ENCODE results near the gene TBX21.

TBX21 gene

DNA sequence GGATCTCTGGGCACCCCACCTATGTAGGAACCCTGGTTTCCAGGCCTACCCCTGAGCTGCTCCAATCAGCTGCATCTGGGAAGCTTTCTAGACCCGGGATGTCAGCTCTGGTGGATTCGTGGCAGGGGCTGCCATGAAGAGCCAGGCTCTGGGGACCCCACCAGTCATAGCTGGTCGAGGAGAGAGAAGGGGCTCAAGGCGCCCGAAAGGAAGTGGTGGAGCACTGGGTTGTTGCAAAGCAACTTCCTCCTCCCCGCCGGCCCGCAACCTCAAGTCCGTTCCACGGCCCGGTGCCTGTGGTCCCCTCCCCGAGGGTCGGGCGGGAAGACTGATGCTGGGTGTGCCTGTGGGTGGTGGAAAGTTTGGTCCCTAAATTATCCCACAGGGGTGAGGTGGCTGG lies 28.9 kb upstream of the TBX21 start:
- H3K4me3 ChIP-seq (ENCODE audit: low read length): no peak overlapping the region
- no peak for TF ChIP-seq ZNF274 (IDR thresholded peaks at IDR 0.05; ENCODE audit: low read depth, low read length)

DNA sequence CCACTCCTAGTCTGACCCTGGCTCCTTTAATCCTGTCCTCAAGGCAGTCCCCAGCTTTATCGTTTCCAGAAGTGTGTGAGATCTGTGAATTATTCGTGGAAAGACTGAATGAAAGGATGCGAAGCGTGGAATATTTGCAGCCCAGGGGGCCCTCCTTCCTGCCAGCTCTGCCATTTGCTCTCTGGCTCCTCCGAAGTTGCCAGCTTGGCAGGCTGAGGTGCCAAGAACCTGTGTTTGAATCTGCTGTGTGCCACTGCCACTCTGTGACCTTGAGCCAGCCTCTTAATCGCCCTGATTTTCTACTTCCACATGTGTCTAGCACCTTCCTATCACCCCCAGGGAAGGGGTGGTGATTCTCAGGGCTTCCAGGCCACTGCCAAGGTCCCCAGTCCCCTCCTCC lies 28.3 kb upstream of the TBX21 start:
- no peak overlapping the region for H3K4me3 ChIP-seq (ENCODE audit: low read length)
- no peak for TF ChIP-seq ZNF274 (IDR thresholded peaks at IDR 0.05; ENCODE audit: low read depth, low read length)

DNA sequence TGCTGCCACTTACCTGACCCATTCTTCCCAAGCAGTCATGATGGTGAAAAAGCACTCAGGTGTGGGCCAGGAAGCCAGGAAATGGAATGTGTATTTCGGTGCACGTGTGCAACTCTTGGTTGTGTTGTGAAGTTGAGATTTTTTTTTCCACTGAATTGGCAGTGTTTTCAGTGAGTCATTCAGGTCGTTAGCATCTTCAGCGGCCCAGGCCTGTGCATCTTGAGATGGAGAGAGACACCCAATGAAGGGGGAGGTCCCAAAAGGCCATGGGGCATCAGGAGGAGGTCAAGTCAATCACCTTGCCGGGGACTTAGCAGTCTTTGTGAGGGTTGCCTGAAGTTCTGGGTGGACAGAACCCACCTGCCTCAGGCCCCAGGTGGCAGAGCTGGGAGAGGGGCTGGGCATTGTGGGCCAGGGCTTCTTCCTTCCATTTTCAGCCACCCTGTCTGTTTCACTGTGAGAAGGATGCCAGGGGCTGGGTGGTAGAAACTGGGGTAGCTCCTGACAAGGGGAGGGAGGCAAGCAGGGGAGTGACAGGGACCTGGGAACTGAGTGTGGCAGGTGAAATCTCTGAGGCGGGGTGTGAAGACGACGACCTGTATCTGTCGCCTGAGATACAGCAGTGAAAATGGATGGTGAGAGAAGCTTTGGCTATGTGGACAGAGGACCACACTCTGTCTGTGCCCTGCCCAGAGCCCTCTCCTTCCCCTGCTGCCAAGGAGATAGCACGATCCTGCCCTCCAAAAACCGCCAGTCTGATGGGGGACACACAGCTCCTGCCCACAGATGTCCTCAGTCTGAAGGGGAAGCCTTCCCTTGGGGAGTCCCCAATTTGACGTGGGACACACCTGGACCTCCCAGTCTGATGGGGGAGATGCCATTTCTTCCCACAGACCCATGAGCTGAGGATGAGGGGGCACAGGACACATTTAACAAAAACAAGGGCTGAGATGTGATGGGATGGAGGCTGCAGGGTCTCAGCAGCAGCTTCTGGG lies 27.2 kb upstream of the TBX21 start:
- TF ChIP-seq ZNF274 (IDR thresholded peaks at IDR 0.05; ENCODE audit: low read depth, low read length): no peak
- H3K4me3 ChIP-seq (ENCODE audit: low read length): no peak overlapping the region

DNA sequence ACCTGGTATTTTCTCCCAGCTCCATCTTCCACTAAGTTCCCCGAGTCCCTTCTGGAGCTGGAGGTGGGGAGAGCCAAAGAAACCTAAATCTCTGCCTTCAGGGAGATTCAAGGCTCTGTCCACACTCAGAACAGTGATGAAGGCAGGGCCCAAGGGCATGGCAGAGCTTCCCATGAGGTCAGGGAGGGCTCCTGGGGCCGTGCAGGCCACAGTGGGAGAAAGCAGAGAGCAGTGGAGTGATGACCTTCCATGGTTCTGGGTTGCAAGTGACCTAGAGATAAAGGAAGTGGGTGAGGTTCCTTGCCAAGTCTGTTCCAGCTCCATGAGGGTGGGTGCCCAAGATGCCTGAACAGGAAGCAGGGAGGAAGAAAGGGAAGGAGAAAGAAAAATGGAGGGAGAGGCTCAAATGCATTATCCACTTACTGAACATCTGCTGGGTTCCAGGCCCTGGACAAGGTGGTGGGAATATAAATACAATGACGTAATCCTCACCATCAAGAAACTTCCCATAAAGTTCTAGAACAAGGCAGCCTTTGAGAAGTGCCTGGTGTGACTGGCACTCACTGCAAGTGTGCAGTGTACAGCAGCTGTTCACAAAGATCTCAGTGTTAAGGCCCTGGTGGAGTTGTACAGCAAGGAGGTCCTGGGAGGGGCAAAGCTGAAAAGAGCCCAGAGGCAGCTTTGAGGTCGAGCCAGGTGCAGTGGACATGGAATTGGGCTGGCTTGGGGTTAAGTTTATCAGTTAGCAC lies 25.8 kb upstream of the TBX21 start:
- no peak for TF ChIP-seq ZNF274 (IDR thresholded peaks at IDR 0.05; ENCODE audit: low read depth, low read length)

DNA sequence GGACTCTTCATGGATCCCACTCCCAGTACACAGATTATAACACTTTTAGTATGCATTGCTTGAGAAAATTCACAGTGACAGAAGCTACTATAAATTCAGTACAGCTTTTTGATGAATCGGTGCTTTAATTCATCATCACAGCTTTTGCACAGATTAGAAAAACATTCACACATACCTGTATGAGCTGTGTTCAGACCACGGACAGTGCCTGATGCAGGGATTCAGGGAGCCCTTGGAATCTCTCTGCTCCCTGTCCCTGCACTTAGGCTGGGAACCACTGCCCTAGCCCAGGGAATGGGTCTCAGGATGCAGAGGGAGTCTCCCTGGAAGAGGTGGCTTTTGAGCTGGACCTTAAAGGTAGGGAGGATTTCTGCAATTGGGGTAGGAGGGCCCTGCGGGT lies 25.2 kb upstream of the TBX21 start:
- H3K4me3 ChIP-seq (ENCODE audit: low read length): no peak overlapping the region
- TF ChIP-seq ZNF274 (IDR thresholded peaks at IDR 0.05; ENCODE audit: low read depth, low read length): no peak

More for the DNA sequence above, 25.8 kb upstream of the TBX21 start:
- H3K4me3 ChIP-seq (ENCODE audit: low read length): no peak overlapping the region

DNA sequence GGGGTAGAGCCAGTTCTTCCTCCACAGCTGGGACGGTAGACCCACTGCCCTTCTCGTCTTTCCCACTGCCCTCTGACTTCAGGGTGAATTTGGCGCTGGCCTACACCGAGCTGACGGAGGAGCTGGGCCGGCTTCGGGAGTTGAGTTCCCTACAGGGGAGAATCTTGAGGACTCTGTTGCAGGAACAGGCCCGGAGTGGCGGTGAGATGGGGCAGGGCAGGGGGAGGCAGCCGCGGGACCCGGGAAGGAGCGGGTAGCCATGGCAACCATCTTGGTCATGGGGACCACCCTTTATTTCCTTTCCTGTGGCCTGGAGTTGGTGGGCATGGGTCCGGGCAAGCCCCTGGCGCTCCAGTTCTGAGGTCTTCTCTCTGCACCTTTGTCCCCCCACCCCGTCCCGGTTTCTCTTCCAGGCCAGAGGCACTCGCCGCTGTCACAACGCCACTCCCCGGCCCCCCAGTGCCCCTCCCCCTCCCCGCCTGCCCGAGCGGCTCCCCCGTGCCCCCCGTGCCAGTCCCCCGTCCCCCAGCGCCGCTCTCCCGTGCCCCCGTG lies 24.6 kb upstream of the TBX21 start:
- no peak for TF ChIP-seq ZNF274 (IDR thresholded peaks at IDR 0.05; ENCODE audit: low read depth, low read length)
- no peak overlapping the region for H3K4me3 ChIP-seq (ENCODE audit: low read length)

DNA sequence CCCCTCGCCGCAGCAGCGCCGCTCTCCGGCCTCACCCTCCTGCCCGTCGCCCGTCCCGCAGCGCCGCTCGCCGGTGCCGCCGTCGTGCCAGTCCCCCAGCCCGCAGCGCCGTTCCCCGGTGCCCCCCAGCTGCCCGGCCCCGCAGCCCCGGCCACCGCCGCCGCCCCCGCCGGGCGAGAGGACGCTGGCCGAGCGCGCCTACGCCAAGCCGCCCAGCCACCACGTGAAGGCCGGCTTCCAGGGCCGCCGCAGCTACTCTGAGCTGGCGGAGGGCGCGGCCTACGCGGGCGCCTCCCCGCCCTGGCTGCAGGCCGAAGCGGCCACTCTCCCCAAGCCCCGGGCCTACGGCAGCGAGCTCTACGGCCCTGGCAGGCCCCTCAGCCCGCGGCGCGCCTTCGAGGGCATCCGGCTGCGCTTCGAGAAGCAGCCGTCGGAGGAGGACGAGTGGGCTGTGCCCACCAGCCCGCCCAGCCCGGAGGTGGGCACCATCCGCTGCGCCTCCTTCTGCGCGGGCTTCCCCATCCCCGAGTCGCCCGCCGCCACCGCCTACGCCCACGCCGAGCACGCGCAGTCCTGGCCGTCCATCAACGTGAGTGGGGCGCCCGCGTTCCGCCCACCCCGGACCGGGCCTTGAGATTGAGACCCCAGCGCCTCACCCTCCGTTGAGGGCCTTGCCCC lies 24.0 kb upstream of the TBX21 start:
- TF ChIP-seq ZNF274 (IDR thresholded peaks at IDR 0.05; ENCODE audit: low read depth, low read length): no peak
- H3K4me3 ChIP-seq (ENCODE audit: low read length): no peak overlapping the region

DNA sequence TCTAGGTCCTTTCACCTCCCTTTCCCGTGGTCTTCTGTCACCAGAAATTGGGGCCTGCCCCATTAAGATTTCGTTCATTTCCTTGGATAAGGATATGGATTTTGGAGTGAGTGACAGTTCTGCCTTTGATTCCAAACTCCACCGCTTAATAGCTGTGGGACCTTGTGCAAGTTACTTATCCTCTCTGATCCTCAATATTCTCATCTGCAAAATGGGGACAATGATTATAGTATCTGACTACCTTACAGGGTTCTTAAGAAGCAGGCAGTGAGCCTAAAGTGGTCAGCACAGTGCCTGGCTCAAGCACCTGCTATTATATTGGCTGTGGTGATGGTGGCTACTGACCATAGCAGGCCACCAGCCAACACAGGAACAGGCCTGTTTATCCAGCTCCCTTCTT lies 23.4 kb upstream of the TBX21 start:
- TF ChIP-seq ZNF274 (IDR thresholded peaks at IDR 0.05; ENCODE audit: low read depth, low read length): no peak
- no peak overlapping the region for H3K4me3 ChIP-seq (ENCODE audit: low read length)

DNA sequence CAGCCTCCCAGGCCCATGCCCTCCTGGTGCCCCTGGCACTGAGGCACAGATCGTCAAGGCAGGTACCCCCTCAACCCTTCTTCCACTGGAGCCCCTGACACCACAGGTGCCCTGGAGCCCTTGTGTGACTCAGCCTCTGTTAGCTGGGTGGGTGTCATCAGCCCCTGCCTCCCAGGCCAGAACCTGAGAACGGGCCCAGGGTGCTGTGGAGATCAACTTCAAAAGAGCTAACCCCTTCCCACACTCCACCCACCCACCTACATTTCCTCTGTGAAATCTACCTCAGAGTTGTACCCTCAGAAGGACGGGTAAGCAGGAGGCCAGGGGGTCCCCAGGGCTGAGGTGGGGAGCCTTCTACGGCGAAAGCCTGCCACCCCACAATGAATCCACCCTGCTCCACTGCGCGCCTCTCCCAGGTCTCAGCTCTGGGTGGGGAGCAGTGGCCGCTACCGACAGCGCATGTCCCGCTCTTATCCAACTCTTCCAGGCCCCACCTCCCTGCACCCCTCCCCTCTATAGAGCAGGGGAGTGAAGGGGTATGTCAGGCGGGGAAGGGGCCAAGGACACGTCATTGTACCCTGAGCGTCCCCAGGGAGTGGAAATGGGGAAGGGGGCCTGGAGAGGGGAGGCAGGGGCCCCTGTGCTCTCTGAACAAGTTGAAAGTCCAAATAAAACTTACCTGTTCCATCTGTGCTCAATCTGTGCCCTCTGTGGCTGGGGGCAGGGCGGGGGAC lies 21.5 kb upstream of the TBX21 start:
- H3K4me3 ChIP-seq (ENCODE audit: low read length): no peak overlapping the region
- TF ChIP-seq ZNF274 (IDR thresholded peaks at IDR 0.05; ENCODE audit: low read depth, low read length): no peak

DNA sequence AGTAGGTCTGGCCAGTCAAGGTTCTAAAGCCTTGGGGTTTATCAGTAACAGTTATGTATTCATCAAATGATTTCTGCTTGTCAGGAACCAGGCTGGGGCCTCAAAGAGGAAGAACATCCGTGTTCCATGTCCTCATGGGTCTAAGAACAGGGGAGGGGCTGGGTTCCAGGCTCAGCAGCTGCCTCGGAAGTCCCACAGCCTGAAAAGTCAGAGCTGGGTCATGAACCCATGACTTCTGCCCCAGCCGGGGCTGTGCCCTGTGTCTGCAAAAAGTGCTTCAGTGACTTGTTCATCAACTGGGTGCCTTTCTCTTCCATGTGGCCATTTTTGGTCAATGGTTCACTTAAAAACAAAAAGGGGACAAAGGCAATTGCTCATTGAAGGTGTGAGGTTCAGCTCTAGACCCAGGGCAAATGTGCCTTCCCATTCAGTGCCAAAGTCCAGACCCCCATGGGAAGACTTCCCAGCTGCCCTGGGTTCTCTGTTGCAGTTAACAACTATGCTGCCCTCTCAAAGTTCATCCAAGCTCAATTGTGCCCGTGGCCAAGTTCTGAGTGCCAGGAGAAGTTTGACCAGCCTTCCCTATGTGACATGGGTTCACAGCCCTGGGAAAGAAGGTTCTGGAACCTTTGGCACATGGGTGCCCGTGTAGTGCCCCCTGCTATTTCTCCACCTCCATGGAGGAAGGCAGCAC lies 20.6 kb upstream of the TBX21 start:
- TF ChIP-seq ZNF274 (IDR thresholded peaks at IDR 0.05; ENCODE audit: low read depth, low read length): no peak
- no peak overlapping the region for H3K4me3 ChIP-seq (ENCODE audit: low read length)

DNA sequence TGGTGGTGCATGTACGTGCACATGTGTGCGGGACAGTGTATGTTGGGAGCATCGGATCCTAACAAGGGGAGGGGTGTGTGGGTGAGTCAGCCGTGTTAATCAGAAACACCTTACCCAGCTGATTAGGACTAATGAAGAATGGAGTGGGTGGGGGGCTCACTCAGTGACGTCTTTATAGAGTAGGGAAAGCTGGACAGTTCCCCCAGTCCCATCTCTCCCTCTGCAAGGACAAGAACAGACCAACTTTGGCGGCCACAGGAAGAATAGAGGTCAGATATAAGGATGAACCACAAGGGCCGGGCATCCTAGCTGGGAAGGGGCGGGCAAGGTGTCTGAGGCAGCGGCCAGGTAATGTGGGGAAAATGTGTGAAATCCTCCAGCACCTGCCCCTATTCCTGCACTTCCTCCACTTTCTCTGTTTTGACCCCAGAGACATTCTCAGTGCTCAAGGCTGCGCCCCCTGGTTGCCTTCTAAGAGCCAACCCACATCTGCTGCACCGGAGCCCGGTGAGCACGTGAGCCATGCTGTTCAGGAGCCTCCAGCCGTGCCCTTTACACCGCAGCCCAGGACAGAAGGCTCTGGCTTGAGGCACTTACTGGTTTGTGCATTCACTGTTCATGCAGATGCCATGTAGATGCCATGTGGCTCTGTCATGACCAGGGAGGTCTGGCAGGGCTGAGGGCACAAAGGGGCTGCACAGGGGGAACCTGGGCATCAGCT lies 18.9 kb upstream of the TBX21 start:
- TF ChIP-seq ZNF274 (IDR thresholded peaks at IDR 0.05; ENCODE audit: low read depth, low read length): no peak

DNA sequence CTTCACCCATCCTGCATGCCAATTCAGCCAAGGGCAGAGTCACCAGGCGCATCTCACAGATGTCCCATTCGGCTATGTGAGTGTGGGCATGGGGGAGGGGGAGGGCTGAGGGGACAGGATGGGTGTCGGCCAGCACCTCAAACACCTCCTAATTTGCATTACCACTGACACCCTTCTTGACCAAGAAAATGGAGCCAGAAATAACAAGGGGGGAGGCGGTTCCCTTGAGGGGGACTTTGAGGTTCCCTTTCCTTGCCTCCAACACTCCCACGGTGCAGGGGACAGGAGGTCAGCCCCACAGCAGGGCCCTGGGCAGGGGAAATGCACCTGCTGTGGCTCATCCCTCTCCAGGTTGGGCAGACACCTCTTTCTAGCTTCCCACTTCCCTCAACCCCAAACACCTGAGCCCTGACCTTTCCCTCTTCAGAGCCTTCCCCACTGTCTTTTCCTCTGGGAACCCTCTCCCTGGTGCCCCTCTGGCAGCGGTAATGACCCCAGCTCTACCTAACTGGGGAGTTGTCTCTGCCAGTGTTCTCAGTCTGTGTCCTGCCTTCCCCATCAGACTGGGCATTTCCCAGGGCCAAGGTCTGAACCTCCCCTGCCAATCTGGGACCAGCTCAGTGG lies 18.2 kb upstream of the TBX21 start:
- no peak for TF ChIP-seq ZNF274 (IDR thresholded peaks at IDR 0.05; ENCODE audit: low read depth, low read length)
- H3K4me3 ChIP-seq (ENCODE audit: low read length): no peak overlapping the region

More for the DNA sequence above, 18.9 kb upstream of the TBX21 start:
- no peak overlapping the region for H3K4me3 ChIP-seq (ENCODE audit: low read length)

Measured in GM08714 (cell line).